ENCODE measurements around the gene JAKMIP3.

DNA sequence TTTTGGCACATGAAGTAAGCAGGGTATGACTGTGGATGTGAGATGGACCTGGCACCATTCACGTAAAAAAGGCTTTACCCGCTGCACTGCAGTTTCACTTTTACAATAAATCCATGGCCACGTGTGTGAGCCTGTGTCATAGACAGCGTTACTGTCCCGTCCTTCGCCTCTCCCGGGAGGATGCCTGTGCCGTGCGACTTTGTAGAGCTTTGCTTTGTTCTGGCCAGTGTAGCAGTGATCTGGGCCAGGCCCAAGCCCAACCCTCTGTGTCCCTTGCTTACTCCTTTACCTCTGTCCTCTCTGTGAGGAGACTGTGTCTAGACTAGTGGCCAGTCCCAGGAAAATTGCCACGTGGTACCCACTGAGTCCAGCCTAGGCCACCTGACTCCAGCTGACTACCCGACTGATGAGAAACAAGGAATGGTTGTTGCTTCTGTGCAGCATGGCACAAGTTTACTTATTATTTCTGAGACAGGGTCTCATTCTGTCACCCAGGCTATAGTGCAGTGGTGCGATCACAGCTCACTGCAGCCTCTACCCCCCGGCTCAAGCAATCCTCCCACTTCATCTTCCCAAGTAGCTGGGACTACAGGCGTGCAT is 48.1 kb downstream of the JAKMIP3 start:
- TF ChIP-seq, protein P1, sequence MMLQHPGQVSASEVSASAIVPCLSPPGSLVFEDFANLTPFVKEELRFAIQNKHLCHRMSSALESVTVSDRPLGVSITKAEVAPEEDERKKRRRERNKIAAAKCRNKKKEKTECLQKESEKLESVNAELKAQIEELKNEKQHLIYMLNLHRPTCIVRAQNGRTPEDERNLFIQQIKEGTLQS (IDR thresholded peaks at IDR 0.05) = no peak
- TF ChIP-seq, protein P2, sequence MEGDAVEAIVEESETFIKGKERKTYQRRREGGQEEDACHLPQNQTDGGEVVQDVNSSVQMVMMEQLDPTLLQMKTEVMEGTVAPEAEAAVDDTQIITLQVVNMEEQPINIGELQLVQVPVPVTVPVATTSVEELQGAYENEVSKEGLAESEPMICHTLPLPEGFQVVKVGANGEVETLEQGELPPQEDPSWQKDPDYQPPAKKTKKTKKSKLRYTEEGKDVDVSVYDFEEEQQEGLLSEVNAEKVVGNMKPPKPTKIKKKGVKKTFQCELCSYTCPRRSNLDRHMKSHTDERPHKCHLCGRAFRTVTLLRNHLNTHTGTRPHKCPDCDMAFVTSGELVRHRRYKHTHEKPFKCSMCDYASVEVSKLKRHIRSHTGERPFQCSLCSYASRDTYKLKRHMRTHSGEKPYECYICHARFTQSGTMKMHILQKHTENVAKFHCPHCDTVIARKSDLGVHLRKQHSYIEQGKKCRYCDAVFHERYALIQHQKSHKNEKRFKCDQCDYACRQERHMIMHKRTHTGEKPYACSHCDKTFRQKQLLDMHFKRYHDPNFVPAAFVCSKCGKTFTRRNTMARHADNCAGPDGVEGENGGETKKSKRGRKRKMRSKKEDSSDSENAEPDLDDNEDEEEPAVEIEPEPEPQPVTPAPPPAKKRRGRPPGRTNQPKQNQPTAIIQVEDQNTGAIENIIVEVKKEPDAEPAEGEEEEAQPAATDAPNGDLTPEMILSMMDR (IDR thresholded peaks at IDR 0.05 in 2 of 3, conservative IDR thresholded peaks at IDR 0.05 in 1 of 3; ENCODE audit: borderline replicate concordance in 1 of 3, insufficient read depth in 1 of 3, low read depth in 2 of 3, low read length in 2 of 3) = no peak
- TF ChIP-seq, protein P3, sequence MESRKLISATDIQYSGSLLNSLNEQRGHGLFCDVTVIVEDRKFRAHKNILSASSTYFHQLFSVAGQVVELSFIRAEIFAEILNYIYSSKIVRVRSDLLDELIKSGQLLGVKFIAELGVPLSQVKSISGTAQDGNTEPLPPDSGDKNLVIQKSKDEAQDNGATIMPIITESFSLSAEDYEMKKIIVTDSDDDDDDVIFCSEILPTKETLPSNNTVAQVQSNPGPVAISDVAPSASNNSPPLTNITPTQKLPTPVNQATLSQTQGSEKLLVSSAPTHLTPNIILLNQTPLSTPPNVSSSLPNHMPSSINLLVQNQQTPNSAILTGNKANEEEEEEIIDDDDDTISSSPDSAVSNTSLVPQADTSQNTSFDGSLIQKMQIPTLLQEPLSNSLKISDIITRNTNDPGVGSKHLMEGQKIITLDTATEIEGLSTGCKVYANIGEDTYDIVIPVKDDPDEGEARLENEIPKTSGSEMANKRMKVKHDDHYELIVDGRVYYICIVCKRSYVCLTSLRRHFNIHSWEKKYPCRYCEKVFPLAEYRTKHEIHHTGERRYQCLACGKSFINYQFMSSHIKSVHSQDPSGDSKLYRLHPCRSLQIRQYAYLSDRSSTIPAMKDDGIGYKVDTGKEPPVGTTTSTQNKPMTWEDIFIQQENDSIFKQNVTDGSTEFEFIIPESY (IDR thresholded peaks at IDR 0.05; ENCODE audit: extremely low read depth, insufficient replicate concordance, low read length) = no peak
- no peak for TF ChIP-seq POLR2AphosphoS5 (IDR thresholded peaks at IDR 0.05; ENCODE audit: low read depth, low read length)
- no peak for TF ChIP-seq CEBPB (IDR thresholded peaks at IDR 0.05; ENCODE audit: low read depth)
- no peak for TF ChIP-seq SP1 (IDR thresholded peaks at IDR 0.05; ENCODE audit: low read depth)
- no peak for TF ChIP-seq EZH2 (IDR thresholded peaks at IDR 0.05)
- no peak for TF ChIP-seq FOSL1 (IDR thresholded peaks at IDR 0.05; ENCODE audit: low read depth)
